ENCODE measurements around the gene LGALS4. TPM values are rescaled to one million over a fixed set of nuclear protein-coding genes. Genes with fewer than 3 reads are reported as not detected.

LGALS4 gene
- total and polyA plus RNA-seq, 9 of the 15 experiments (the other 6 are each of a cell fraction or from before 2014, with no cell fraction given): 0.08 to 1.1 (median 0.30) TPM; not detected in 3

DNA sequence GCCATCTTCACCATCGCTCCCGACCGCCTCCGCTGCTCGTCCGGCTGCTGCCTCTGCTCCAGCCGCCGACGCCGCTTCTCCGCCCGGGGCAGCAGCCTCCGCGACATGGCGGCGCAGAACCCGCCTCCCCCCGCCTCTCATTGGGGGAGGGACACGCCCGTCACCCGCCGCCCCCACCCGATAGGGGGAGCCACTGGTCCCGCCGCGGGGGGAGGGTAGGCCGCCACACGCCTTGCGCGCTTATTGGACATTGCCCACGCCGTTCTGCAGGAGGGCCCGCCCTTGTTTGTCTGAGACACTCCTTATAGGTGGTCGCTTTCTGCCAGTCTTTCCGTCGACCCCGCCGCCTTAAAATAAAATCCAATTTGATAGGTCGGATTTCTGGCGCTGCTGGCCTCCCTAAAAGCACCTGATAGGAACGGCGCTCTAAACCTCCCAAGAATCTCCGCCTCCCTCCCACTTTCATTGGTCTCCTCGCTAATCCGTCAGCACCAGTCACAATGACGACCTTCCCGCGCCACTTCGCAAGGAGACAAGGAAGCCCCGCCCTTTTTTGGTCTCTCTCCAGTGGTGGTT is 37.2 kb upstream of the LGALS4 start, which contains the start of gene HNRNPL (continued):
- TF ChIP-seq, protein P1, sequence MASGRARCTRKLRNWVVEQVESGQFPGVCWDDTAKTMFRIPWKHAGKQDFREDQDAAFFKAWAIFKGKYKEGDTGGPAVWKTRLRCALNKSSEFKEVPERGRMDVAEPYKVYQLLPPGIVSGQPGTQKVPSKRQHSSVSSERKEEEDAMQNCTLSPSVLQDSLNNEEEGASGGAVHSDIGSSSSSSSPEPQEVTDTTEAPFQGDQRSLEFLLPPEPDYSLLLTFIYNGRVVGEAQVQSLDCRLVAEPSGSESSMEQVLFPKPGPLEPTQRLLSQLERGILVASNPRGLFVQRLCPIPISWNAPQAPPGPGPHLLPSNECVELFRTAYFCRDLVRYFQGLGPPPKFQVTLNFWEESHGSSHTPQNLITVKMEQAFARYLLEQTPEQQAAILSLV (tag; IDR thresholded peaks at IDR 0.05): no peak
- TF ChIP-seq RB1 (IDR thresholded peaks at IDR 0.05; ENCODE audit: low read depth) (peak; percentile 86), KAT7 (CRISPR knock-in tag; IDR thresholded peaks at IDR 0.05; ENCODE audit: borderline replicate concordance) (no peak), BRD4 (IDR thresholded peaks at IDR 0.05) (peak; percentile 45), HDAC2 (IDR thresholded peaks at IDR 0.05) (no peak), SMAD4 (CRISPR knock-in tag; conservative IDR thresholded peaks at IDR 0.05) (peak; percentile 81), CCAR2 (IDR thresholded peaks at IDR 0.05; ENCODE audit: low read depth, low read length) (no peak), ELF4 (CRISPR knock-in tag; IDR thresholded peaks at IDR 0.05) (no peak), NFYB (IDR thresholded peaks at IDR 0.05; ENCODE audit: extremely low read depth, insufficient read length) (peak; percentile 92), PHTF2 (CRISPR knock-in tag; IDR thresholded peaks at IDR 0.05) (no peak), MAZ (CRISPR knock-in tag; conservative IDR thresholded peaks at IDR 0.05 in 1 of 2, IDR thresholded peaks at IDR 0.05 in 1 of 2) (peak; percentile 83 to 85), SMAD1 (IDR thresholded peaks at IDR 0.05; ENCODE audit: low read depth, low read length, partially characterized antibody) (peak; percentile 25), NR3C1 (CRISPR knock-in tag; IDR thresholded peaks at IDR 0.05) (no peak; the same call in 1 of the 2 replicates), GABPB1 (CRISPR knock-in tag; IDR thresholded peaks at IDR 0.05) (peak; percentile 74; the same call in 1 of the 2 replicates), KDM2B (CRISPR knock-in tag; IDR thresholded peaks at IDR 0.05) (no peak), RCOR1 (IDR thresholded peaks at IDR 0.05; ENCODE audit: borderline replicate concordance in 1 of 2, low read depth in 2 of 2, low read length in 2 of 2) (no peak), RFX1 (IDR thresholded peaks at IDR 0.05) (no peak; the same call in 1 of the 2 replicates), JUN (IDR thresholded peaks at IDR 0.05; ENCODE audit: borderline replicate concordance, low read depth, low read length) (no peak), JUN (CRISPR knock-in tag; IDR thresholded peaks at IDR 0.05; ENCODE audit: borderline replicate concordance) (no peak), ZNF778 (CRISPR knock-in tag; IDR thresholded peaks at IDR 0.05) (no peak), THAP12 (CRISPR knock-in tag; IDR thresholded peaks at IDR 0.05) (peak; percentile 90), DIDO1 (tag; IDR thresholded peaks at IDR 0.05; ENCODE audit: low read depth) (0 out of 2 replicates have a peak, but pooled peaks have one; percentile 46), PURB (CRISPR knock-in tag; IDR thresholded peaks at IDR 0.05; ENCODE audit: low read depth) (no peak), ZKSCAN3 (CRISPR knock-in tag; IDR thresholded peaks at IDR 0.05) (no peak), ZNF449 (CRISPR knock-in tag; IDR thresholded peaks at IDR 0.05) (no peak), CEBPB (tag; IDR thresholded peaks at IDR 0.05) (no peak), POLR2A (conservative IDR thresholded peaks at IDR 0.05) (peak; percentile 84), RBM25 (IDR thresholded peaks at IDR 0.05; ENCODE audit: low read depth, low read length, severe bottlenecking) (peak; percentile 100)
